ENCODE data around the gene LAMB2. TPM values are rescaled to one million over a fixed set of nuclear protein-coding genes. Genes with fewer than 3 reads are reported as not detected.

LAMB2 gene
- total RNA-seq, 1 donor: 78.9 TPM

GRCh38 chr3:49122022-49122421 is 10.8 kb downstream of the LAMB2 start:
- no peak for DNase-seq (ENCODE audit: low read depth in 2 of 3, low spot score in 2 of 3)

GRCh38 chr3:49121132-49121736 is 11.6 kb downstream of the LAMB2 start:
- DNase-seq (ENCODE audit: low read depth in 2 of 3, low spot score in 2 of 3): no peak

- DNase-seq (ENCODE audit: low read depth in 2 of 3, low spot score in 2 of 3): peak; percentile 92 to 96 (median 96)
Observed at GRCh38 chr3:49120438-49121131, 12.3 kb downstream of the LAMB2 start, which contains the start of gene USP19. TSS of gene USP19 (minus strand) at chr3:49120823. CDS start at chr3:49119145, 1,678 bp downstream.

- peak in 2 of 3 donors; percentile 20 to 44 for DNase-seq (ENCODE audit: low read depth in 2 of 3, low spot score in 2 of 3)
Observed at GRCh38 chr3:49120096-49120437, 12.8 kb downstream of the LAMB2 start.

- no peak for DNase-seq (ENCODE audit: low read depth in 2 of 3, low spot score in 2 of 3)
Observed at GRCh38 chr3:49119439-49119838, 13.4 kb downstream of the LAMB2 start.

GRCh38 chr3:49119036-49119435 is 13.8 kb downstream of the LAMB2 start:
- DNase-seq (ENCODE audit: low read depth in 2 of 3, low spot score in 2 of 3): no peak

GRCh38 chr3:49112262-49112661 is 20.6 kb downstream of the LAMB2 start:
- no peak for DNase-seq (ENCODE audit: low read depth in 2 of 3, low spot score in 2 of 3)

- no peak for DNase-seq (ENCODE audit: low read depth in 2 of 3, low spot score in 2 of 3)
Observed at GRCh38 chr3:49111347-49111746, 21.5 kb downstream of the LAMB2 start.

- DNase-seq (ENCODE audit: low read depth in 2 of 3, low spot score in 2 of 3): no peak
Observed at GRCh38 chr3:49110780-49111179, 22.1 kb downstream of the LAMB2 start.

GRCh38 chr3:49108346-49108745 is 24.5 kb downstream of the LAMB2 start:
- no peak for DNase-seq (ENCODE audit: low read depth in 2 of 3, low spot score in 2 of 3)

GRCh38 chr3:49104427-49105291 is 28.2 kb downstream of the LAMB2 start, which contains the start of gene QARS1:
TSS of gene QARS1 (minus strand) at chr3:49104757. CDS start at chr3:49104733, 24 bp downstream.
- peak; percentile 69 to 93 (median 86) for DNase-seq (ENCODE audit: low read depth in 2 of 3, low spot score in 2 of 3)

GRCh38 chr3:49104052-49104426 is 28.8 kb downstream of the LAMB2 start:
- DNase-seq (ENCODE audit: low read depth in 2 of 3, low spot score in 2 of 3): no peak

GRCh38 chr3:49100046-49100615 is 32.7 kb downstream of the LAMB2 start:
- no peak for DNase-seq (ENCODE audit: low read depth in 2 of 3, low spot score in 2 of 3)

GRCh38 chr3:49098910-49099630 is 33.8 kb downstream of the LAMB2 start:
- DNase-seq (ENCODE audit: low read depth in 2 of 3, low spot score in 2 of 3): no peak

- DNase-seq (ENCODE audit: low read depth in 2 of 3, low spot score in 2 of 3): no peak
Observed at GRCh38 chr3:49098429-49098828, 34.4 kb downstream of the LAMB2 start.

- DNase-seq (ENCODE audit: low read depth in 2 of 3, low spot score in 2 of 3): peak; percentile 94 to 100 (median 98)
Observed at GRCh38 chr3:49093853-49094767, 38.7 kb downstream of the LAMB2 start, which contains the start of gene QRICH1. TSS of gene QRICH1 (minus strand) at chr3:49094071. CDS start at chr3:49077017, 17,054 bp downstream.

- DNase-seq (ENCODE audit: low read depth in 2 of 3, low spot score in 2 of 3): peak; percentile 73 to 84 (median 82)
Observed at GRCh38 chr3:49092938-49093852, 39.7 kb downstream of the LAMB2 start.

GRCh38 chr3:49081429-49081828 is 51.4 kb downstream of the LAMB2 start:
- no peak for DNase-seq (ENCODE audit: low read depth in 2 of 3, low spot score in 2 of 3)

Data from hematopoietic multipotent progenitor cell (in vitro differentiated cells).